Ureter (tissue), 1 donor: ENCODE data around the gene RGS3. TPM values are rescaled to one million over a fixed set of nuclear protein-coding genes. Genes with fewer than 3 reads are reported as not detected.

ENCODE experiments used
- DNase-seq: peaks from one replicate; pipeline ENCODE4 v3.0.0-alpha.2; 2020; ENCODE audit warnings: low spot score
- total RNA-seq: library from RNA; stranded (reverse); gene quantifications from one replicate; pipeline ENCODE4 v1.2.4, GENCODE V29; 2023
- donor health status: DM: yes; HTN: yes; CAD: no.

The RGS3 gene
- total RNA-seq, 1 donor from 2014 or later: 57.9 TPM

- DNase-seq: no peak
Observed at GRCh38 chr9:113570749-113571711, 107.5 kb downstream of the RGS3 start.

- DNase-seq: peak; percentile 35
Observed at GRCh38 chr9:113572076-113572861, 108.7 kb downstream of the RGS3 start.

GRCh38 chr9:113573046-113573958, 109.8 kb downstream of the RGS3 start:
- DNase-seq: peak; percentile 38

GRCh38 chr9:113573959-113574352, 110.4 kb downstream of the RGS3 start:
- DNase-seq: no peak

- no peak for DNase-seq
Observed at GRCh38 chr9:113574441-113575262, 111.1 kb downstream of the RGS3 start.

- DNase-seq: no peak
Observed at GRCh38 chr9:113577525-113578261, 114.2 kb downstream of the RGS3 start.

GRCh38 chr9:113578279-113578865, 114.8 kb downstream of the RGS3 start:
- no peak for DNase-seq

- DNase-seq: peak; percentile 90
Observed at GRCh38 chr9:113578882-113579282, 115.4 kb downstream of the RGS3 start.

- DNase-seq: no peak
Observed at GRCh38 chr9:113579283-113580040, 115.9 kb downstream of the RGS3 start.

- peak; percentile 95 for DNase-seq
Observed at GRCh38 chr9:113580041-113580953, 116.8 kb downstream of the RGS3 start.

- no peak for DNase-seq
Observed at GRCh38 chr9:113580954-113581311, 117.4 kb downstream of the RGS3 start.

GRCh38 chr9:113581865-113582697, 118.6 kb downstream of the RGS3 start:
- DNase-seq: peak; percentile 82

GRCh38 chr9:113582698-113583200, 119.2 kb downstream of the RGS3 start:
- no peak for DNase-seq

GRCh38 chr9:113583511-113584427, 120.2 kb downstream of the RGS3 start:
- DNase-seq: no peak

- no peak for DNase-seq
Observed at GRCh38 chr9:113584428-113585084, 121.0 kb downstream of the RGS3 start.
